Tibial nerve (tissue), 4 donors: ENCODE measurements around the gene FMNL2. TPM values are rescaled to one million over a fixed set of nuclear protein-coding genes. Genes with fewer than 3 reads are reported as not detected.

Source experiments
- DNase-seq, 2 donors: peaks; one replicate each; pipeline ENCODE4 v3.0.0-alpha.2; 2019; ENCODE audit warnings: low spot score in 2 of 2
- H3K27ac ChIP-seq, 4 donors: fragments of 200-600 bp; sonication (generic) in 3 of 4; one replicate each; pipeline ENCODE4 v1.5.1; 2017 to 2019; ENCODE audit warnings: mild to moderate bottlenecking in 1 of 4
- H3K27me3 ChIP-seq, 2 donors: fragments of 200-600 bp; sonication (generic) in 1 of 2; one replicate each; pipeline versions ENCODE4 v1.5.1 to v1.6.0; 2017 to 2019
- H3K36me3 ChIP-seq, 3 donors: fragments of 200-600 bp; sonication (generic); one replicate each; pipeline ENCODE4 v1.5.1; 2018 to 2019
- H3K4me1 ChIP-seq, 4 donors: fragments of 200-600 bp; sonication (generic) in 3 of 4; one replicate each; pipeline ENCODE4 v1.5.1; 2017 to 2019
- H3K4me3 ChIP-seq, 4 donors: fragments of 200-600 bp; sonication (generic) in 3 of 4; one replicate each; pipeline ENCODE4 v1.5.1; 2017 to 2019; ENCODE audit warnings: mild to moderate bottlenecking in 1 of 4, moderate library complexity in 1 of 4
- H3K9me3 ChIP-seq, 4 donors: fragments of 200-600 bp; sonication (generic) in 3 of 4; one replicate each; pipeline ENCODE4 v1.5.1; 2017 to 2019
- EP300 ChIP-seq, 2 donors: sonication (generic); formaldehyde crosslinking; IDR thresholded peaks; one replicate each; pipeline ENCODE4 v1.6.1; 2017; ENCODE audit warnings: antibody characterized with exemption in 2 of 2, mild to moderate bottlenecking in 1 of 2
- POLR2A ChIP-seq, 2 donors: fragments of 450-650 bp; IDR thresholded peaks; one replicate each; pipeline ENCODE4 v1.6.1; 2017; ENCODE audit warnings: antibody characterized with exemption in 2 of 2, mild to moderate bottlenecking in 2 of 2, moderate library complexity in 2 of 2
- WGBS, 2 donors: methylation state at CpG; one replicate each; pipeline ENCODE4 v1.1.5; 2018; 5-methylcytosine and 5-hydroxymethylcytosine counted together
- total RNA-seq, 4 donors: library from RNA; depleted of rRNA; stranded (reverse); fragments of >200 nt; gene quantifications; one replicate each; pipeline ENCODE4 v1.1.0, GENCODE V29; 2016
- TF ChIP-seq, protein P1 (sequence below), 5 experiments: fragments of 200-600 bp in 3 of 5; fragments of 450-650 bp in 2 of 5; sonication (generic) in 3 of 5; IDR thresholded peaks; one replicate each; pipeline ENCODE4 v1.5.1; 2016 to 2019; ENCODE audit warnings: antibody characterized with exemption in 5 of 5, mild to moderate bottlenecking in 3 of 5, moderate library complexity in 2 of 5

The FMNL2 gene
- total RNA-seq, 4 donors from 2014 or later, result 94.5 to 131 (median 98.1) TPM

GRCh38 chr2:152353364-152353763 lies 18.4 kb downstream of the FMNL2 start:
- no peak overlapping the region for H3K4me3 ChIP-seq
- H3K9me3 ChIP-seq, result no peaks in the 10 kb centered on the region
- TF ChIP-seq, protein P1, sequence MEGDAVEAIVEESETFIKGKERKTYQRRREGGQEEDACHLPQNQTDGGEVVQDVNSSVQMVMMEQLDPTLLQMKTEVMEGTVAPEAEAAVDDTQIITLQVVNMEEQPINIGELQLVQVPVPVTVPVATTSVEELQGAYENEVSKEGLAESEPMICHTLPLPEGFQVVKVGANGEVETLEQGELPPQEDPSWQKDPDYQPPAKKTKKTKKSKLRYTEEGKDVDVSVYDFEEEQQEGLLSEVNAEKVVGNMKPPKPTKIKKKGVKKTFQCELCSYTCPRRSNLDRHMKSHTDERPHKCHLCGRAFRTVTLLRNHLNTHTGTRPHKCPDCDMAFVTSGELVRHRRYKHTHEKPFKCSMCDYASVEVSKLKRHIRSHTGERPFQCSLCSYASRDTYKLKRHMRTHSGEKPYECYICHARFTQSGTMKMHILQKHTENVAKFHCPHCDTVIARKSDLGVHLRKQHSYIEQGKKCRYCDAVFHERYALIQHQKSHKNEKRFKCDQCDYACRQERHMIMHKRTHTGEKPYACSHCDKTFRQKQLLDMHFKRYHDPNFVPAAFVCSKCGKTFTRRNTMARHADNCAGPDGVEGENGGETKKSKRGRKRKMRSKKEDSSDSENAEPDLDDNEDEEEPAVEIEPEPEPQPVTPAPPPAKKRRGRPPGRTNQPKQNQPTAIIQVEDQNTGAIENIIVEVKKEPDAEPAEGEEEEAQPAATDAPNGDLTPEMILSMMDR (IDR thresholded peaks at IDR 0.05), result no peak
- no peak for TF ChIP-seq EP300 (IDR thresholded peaks at IDR 0.05)
- H3K4me1 ChIP-seq, result peaks cover 0 to 59% (median 22%) of the 10 kb centered on the region in 4 donors
- 87 to 93% methylated on average over 2 of the region's 2 CpGs for WGBS, 2 donors
- no peak for DNase-seq
- peak overlapping the region in 2 of 4 donors; percentile 17 to 35 for H3K27ac ChIP-seq
- H3K36me3 ChIP-seq, result no peaks in the 10 kb centered on the region
- H3K27me3 ChIP-seq, result no peaks in the 10 kb centered on the region

DNA sequence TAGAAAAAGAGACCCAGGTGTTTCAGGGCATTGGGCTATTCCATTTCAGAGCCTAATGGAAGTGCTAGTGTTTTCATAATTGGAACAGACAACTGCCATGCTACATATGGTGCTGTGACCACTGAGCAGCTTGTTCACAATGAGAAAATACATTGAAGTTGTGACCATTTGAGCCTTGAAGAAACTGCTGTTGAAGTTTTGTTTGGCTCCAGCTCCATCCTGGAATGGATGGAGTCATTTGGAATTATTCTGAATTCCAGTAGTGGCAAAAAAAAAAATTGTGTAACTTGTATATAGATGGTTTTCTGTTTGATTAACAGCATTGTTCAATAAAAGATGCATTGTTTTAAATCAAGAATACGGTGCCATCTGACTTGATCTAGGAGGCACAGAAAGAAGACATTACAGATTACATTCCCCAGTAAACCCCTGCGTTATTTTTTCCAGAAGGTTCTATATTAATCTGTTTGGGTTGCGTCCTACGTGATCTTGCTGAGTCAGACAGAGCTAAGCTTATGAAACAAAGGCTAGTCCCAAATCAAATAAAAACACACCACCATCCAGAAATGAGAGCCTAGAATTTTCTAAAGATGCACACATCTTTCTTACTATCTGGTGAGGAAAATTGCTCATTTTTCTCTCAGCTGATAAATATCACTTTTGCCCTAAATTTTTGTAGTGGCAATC lies 19.2 kb downstream of the FMNL2 start:
- Histone ChIP-seq H3K27me3 (no peaks in the 10 kb centered on the region), H3K4me3 (no peak overlapping the region), H3K27ac (peak overlapping the region in 2 of 4 donors; percentile 42 to 70), H3K9me3 (no peaks in the 10 kb centered on the region), H3K36me3 (no peaks in the 10 kb centered on the region), H3K4me1 (peaks cover 0 to 60% (median 22%) of the 10 kb centered on the region in 4 donors)
- TF ChIP-seq POLR2A (IDR thresholded peaks at IDR 0.05) (no peak), EP300 (IDR thresholded peaks at IDR 0.05) (no peak)
- TF ChIP-seq, protein P1 (IDR thresholded peaks at IDR 0.05), result no peak
- 34 to 35% methylated on average over 4 of the region's 4 CpGs for WGBS, 2 donors
- DNase-seq, result no peak

DNA sequence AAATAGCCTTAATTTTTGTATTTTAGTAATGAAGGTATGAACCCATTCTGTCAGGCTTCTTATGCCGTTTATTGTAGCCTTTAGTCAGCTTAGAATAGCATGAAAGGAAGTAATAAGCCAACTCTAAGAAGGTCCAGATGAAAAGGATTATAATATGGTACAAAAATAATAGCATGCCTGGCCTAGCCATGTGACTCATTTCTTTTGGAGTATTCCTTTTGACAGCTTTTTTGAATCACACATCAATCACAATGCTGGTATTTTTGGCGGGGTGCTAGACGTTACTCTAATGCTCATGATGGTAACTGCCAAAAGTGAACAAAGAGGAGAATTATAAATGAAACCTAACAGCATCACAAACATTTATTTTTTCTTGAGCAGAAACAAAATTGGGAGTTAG lies 19.9 kb downstream of the FMNL2 start:
- Histone ChIP-seq H3K27ac (peak overlapping the region in 2 of 4 donors; percentile 42 to 70), H3K36me3 (no peaks in the 10 kb centered on the region), H3K4me1 (peaks cover 0 to 59% (median 18%) of the 10 kb centered on the region in 4 donors), H3K9me3 (no peaks in the 10 kb centered on the region), H3K27me3 (no peaks in the 10 kb centered on the region), H3K4me3 (no peak overlapping the region)
- WGBS, 2 donors, result 24 to 29% methylated on average over 3 of the region's 3 CpGs
- no peak for DNase-seq
- no peak for TF ChIP-seq EP300 (IDR thresholded peaks at IDR 0.05)
- no peak for TF ChIP-seq POLR2A (IDR thresholded peaks at IDR 0.05)
- TF ChIP-seq, protein P1 (IDR thresholded peaks at IDR 0.05), result no peak

DNA sequence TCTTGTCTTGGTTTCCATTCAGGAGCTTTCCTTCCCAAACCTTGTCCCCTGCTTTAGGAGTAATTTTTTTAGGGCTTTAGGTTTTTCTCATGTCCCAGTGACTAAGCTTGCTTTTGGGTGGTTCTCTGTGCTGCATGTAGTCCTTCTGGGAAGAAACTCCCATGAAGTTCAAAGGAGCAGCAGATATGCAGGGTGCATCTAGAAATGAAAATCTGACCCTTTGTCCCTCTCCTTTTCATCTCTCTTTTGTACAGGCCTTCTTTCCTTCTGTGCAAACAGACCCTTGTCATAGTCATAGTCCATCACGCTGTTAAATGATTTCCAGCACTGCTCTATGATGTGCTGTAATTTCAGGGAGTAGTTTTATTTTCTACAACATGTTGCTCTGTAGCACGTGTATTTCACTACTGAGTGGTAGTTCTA lies 20.4 kb downstream of the FMNL2 start:
- Histone ChIP-seq H3K36me3 (no peaks in the 10 kb centered on the region), H3K27me3 (no peaks in the 10 kb centered on the region), H3K4me1 (peaks cover 0 to 54% (median 17%) of the 10 kb centered on the region in 4 donors), H3K9me3 (no peaks in the 10 kb centered on the region), H3K4me3 (no peak overlapping the region), H3K27ac (peak overlapping the region in 2 of 4 donors; percentile 42 to 70)
- TF ChIP-seq EP300 (IDR thresholded peaks at IDR 0.05), result no peak
- TF ChIP-seq, protein P1 (IDR thresholded peaks at IDR 0.05), result no peak
- no peak for TF ChIP-seq POLR2A (IDR thresholded peaks at IDR 0.05)
- WGBS, 2 donors, result 67 to 75% methylated on average over 2 of the region's 2 CpGs
- DNase-seq, result no peak

GRCh38 chr2:152359573-152360363 lies 24.8 kb downstream of the FMNL2 start:
- DNase-seq, result no peak
- TF ChIP-seq POLR2A (IDR thresholded peaks at IDR 0.05) (no peak), EP300 (IDR thresholded peaks at IDR 0.05) (no peak)
- TF ChIP-seq, protein P1 (IDR thresholded peaks at IDR 0.05), result no peak
- Histone ChIP-seq H3K27me3 (no peaks in the 10 kb centered on the region), H3K4me1 (peaks cover 0 to 34% (median 8%) of the 10 kb centered on the region in 4 donors), H3K4me3 (no peak overlapping the region), H3K36me3 (no peaks in the 10 kb centered on the region), H3K9me3 (no peaks in the 10 kb centered on the region), H3K27ac (peak overlapping the region in 1 of 4 donors; percentile 52)
- WGBS, 2 donors, result 78 to 81% methylated on average over 6 of the region's 6 CpGs
